ENCODE results near the gene DPPA4.
"Not testable (repeated sequence)": the region's sequence is repeated elsewhere in the genome, so short reads cannot be mapped to it uniquely, and the experiment has no call there.

DPPA4 gene

GRCh38 chr3:109337393-109337792 is at the start of gene DPPA4:
TSS of gene DPPA4 (minus strand) at chr3:109337546. CDS start at chr3:109337517, 29 bp downstream.
- no peak for DNase-seq

GRCh38 chr3:109385442-109386318 is 48.3 kb upstream of the DPPA4 start:
- DNase-seq: no peak

GRCh38 chr3:109384164-109384563 is 46.8 kb upstream of the DPPA4 start:
- no peak for DNase-seq

- no peak for DNase-seq
Measured at GRCh38 chr3:109382588-109382987, 45.2 kb upstream of the DPPA4 start.

GRCh38 chr3:109375975-109376374 is 38.6 kb upstream of the DPPA4 start:
- DNase-seq: no peak

- not testable (repeated sequence) for DNase-seq
Measured at GRCh38 chr3:109374434-109374833, 37.1 kb upstream of the DPPA4 start.

- DNase-seq: no peak
Measured at GRCh38 chr3:109373933-109374332, 36.6 kb upstream of the DPPA4 start.

- DNase-seq: no peak
Measured at GRCh38 chr3:109372639-109373038, 35.3 kb upstream of the DPPA4 start.

- no peak for DNase-seq
Measured at GRCh38 chr3:109369510-109369909, 32.2 kb upstream of the DPPA4 start.

- DNase-seq: no peak
Measured at GRCh38 chr3:109364088-109364487, 26.7 kb upstream of the DPPA4 start.

GRCh38 chr3:109363634-109364033 is 26.3 kb upstream of the DPPA4 start:
- no peak for DNase-seq

GRCh38 chr3:109362823-109363222 is 25.5 kb upstream of the DPPA4 start:
- no peak for DNase-seq

- not testable (repeated sequence) for DNase-seq
Measured at GRCh38 chr3:109358809-109359208, 21.5 kb upstream of the DPPA4 start.

- no peak for DNase-seq
Measured at GRCh38 chr3:109356442-109357155, 19.3 kb upstream of the DPPA4 start.

- DNase-seq: no peak
Measured at GRCh38 chr3:109355625-109356441, 18.5 kb upstream of the DPPA4 start.

- DNase-seq: no peak
Measured at GRCh38 chr3:109353057-109353456, 15.7 kb upstream of the DPPA4 start.

GRCh38 chr3:109351231-109351630 is 13.9 kb upstream of the DPPA4 start:
- DNase-seq: no peak

GRCh38 chr3:109346770-109347295 is 9.5 kb upstream of the DPPA4 start:
- DNase-seq: no peak

- DNase-seq: no peak
Measured at GRCh38 chr3:109346099-109346498, 8.8 kb upstream of the DPPA4 start.

GRCh38 chr3:109339714-109340648 is 2.6 kb upstream of the DPPA4 start:
- DNase-seq: no peak

GRCh38 chr3:109339197-109339596 is 1.9 kb upstream of the DPPA4 start:
- DNase-seq: no peak

GRCh38 chr3:109338322-109338721 is 976 bp upstream of the DPPA4 start:
- no peak for DNase-seq
